Prostate gland (tissue), 2 donors: ENCODE measurements around the gene WWTR1. TPM values are rescaled to one million over a fixed set of nuclear protein-coding genes. Genes with fewer than 3 reads are reported as not detected.

ENCODE experiments used
- DNase-seq: peaks from one replicate; pipeline ENCODE4 v3.0.0-alpha.2; 2019; ENCODE audit warnings: low spot score
- H3K27ac ChIP-seq, 2 donors: fragments of 200-600 bp; sonication (generic); 2 replicates each; pipeline ENCODE4 v1.5.1; 2017 to 2019
- H3K27me3 ChIP-seq: fragments of 200-600 bp; sonication (generic); replicated peaks from 2 replicates; pipeline ENCODE4 v1.5.1; 2019; ENCODE audit not compliant: insufficient read depth
- H3K36me3 ChIP-seq, 2 donors: fragments of 200-600 bp; sonication (generic); 1 replicate in 1 of 2; 2 replicates in 1 of 2; pipeline versions ENCODE4 v1.5.1 to v1.8.1; 2017 to 2019
- H3K4me1 ChIP-seq: fragments of 200-600 bp; sonication (generic); replicated peaks from 2 replicates; pipeline ENCODE4 v1.5.1; 2019
- H3K4me3 ChIP-seq, 2 donors: fragments of 200-600 bp; sonication (generic); 2 replicates each; pipeline ENCODE4 v1.5.1; 2017 to 2019
- H3K9me3 ChIP-seq: fragments of 200-600 bp; sonication (generic); 2 replicates; pipeline ENCODE4 v1.5.1; 2017
- POLR2A ChIP-seq: fragments of 450-650 bp; IDR thresholded peaks from one replicate; pipeline ENCODE4 v1.6.1; 2016; ENCODE audit warnings: antibody characterized with exemption, mild to moderate bottlenecking
- POLR2AphosphoS5 ChIP-seq: sonication (generic); formaldehyde crosslinking; IDR thresholded peaks from one replicate; pipeline ENCODE4 v1.6.1; 2017; ENCODE audit warnings: antibody characterized with exemption
- WGBS: methylation state at CpG from one replicate; pipeline ENCODE4 v1.1.5; 2018; 5-methylcytosine and 5-hydroxymethylcytosine counted together
- intact Hi-C: fragments of 100-400 bp; cut with DNase I; formaldehyde crosslinking; loops from one replicate; pipeline ENCODE4 v1.14.2; 2022
- total RNA-seq, 2 donors: library from RNA; depleted of rRNA; stranded (reverse); fragments of >200 nt; gene quantifications; one replicate each; pipeline ENCODE4 v1.1.0, GENCODE V29; 2016
- TF ChIP-seq, protein P1 (sequence below), 4 experiments: fragments of 200-600 bp in 2 of 4; fragments of 450-650 bp in 2 of 4; sonication (generic) in 2 of 4; IDR thresholded peaks; 1 replicate in 3 of 4; 2 replicates in 1 of 4; pipeline ENCODE4 v1.5.1; 2016 to 2019; ENCODE audit warnings: antibody characterized with exemption in 4 of 4, mild to moderate bottlenecking in 2 of 4, moderate library complexity in 2 of 4

Gene WWTR1
- total RNA-seq, 2 donors from 2014 or later = 47.5 to 79.4 TPM

DNA sequence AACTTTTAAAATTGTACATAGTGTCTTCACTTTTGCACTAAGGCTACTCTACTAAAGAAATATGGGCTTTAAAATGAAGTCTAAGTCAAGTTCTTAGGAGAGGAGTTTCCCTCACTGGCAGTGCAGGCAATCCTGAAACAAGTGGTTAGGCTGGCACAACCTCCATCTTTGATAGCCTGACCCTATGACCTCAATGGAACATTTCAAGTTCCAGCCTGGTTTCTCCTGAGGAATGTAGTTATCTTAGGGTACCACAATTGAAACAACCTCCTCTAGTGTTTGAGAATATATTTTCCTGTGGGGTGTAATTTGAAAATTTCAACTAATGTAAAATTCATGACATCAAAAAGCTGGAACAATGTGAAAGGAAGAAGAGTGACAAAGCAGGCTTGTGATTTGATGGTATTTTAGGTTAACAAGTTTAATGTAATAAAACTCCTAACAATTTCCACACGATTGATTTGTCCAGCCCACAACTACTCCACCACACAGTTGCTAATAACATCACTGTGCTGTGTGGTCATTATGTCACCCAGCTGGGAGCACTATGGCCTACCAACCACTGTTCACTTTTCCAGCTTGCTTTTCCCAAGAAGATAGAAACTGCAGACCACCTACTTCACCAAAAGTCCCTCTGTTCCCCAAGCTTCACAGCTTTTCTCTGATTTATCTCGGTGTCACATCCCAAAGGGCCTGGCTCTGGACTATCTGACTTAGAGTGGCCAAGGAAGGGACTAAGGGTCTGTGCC is 1.8 kb downstream of the WWTR1 start:
- H3K4me3 ChIP-seq = peak overlapping the region; percentile 65 to 72
- no peaks in the 10 kb centered on the region for H3K36me3 ChIP-seq
- intact Hi-C loops = loop anchor here (5.0 to 10.0 kb wide), 3 partner anchors 79 to 159 kb away; partner anchors contain the start of gene RNF13
- no peaks in the 10 kb centered on the region for H3K9me3 ChIP-seq
- H3K27me3 ChIP-seq = no peaks in the 10 kb centered on the region
- H3K27ac ChIP-seq = peak overlapping the region; percentile 99
- no peak for DNase-seq
- TF ChIP-seq, protein P1, sequence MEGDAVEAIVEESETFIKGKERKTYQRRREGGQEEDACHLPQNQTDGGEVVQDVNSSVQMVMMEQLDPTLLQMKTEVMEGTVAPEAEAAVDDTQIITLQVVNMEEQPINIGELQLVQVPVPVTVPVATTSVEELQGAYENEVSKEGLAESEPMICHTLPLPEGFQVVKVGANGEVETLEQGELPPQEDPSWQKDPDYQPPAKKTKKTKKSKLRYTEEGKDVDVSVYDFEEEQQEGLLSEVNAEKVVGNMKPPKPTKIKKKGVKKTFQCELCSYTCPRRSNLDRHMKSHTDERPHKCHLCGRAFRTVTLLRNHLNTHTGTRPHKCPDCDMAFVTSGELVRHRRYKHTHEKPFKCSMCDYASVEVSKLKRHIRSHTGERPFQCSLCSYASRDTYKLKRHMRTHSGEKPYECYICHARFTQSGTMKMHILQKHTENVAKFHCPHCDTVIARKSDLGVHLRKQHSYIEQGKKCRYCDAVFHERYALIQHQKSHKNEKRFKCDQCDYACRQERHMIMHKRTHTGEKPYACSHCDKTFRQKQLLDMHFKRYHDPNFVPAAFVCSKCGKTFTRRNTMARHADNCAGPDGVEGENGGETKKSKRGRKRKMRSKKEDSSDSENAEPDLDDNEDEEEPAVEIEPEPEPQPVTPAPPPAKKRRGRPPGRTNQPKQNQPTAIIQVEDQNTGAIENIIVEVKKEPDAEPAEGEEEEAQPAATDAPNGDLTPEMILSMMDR (IDR thresholded peaks at IDR 0.05) = no peak
- no peak for TF ChIP-seq POLR2A
- TF ChIP-seq POLR2AphosphoS5 = no peak
- H3K4me1 ChIP-seq = peaks cover 4% of the 10 kb centered on the region
- WGBS = 24% methylated on average over 2 of the region's 2 CpGs

DNA sequence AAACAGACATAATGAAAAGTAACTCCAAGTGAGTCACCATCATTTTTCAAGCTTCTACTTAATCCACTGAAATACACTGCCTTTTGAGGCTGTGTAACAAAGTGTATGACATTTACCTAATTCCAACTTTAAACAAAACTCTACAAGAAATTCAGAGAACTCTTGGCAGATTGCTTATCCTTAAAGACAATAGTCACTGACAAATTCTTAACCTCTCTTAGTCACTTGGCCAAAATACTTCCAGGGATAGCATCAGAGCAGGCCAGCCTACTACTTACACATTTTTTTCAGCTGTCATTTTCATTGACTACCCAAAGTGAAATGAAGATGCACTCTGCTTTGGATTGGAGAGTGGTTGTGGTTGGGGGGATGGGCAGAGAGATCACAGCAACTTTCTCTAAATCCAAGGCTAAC is 3.6 kb downstream of the WWTR1 start:
- Histone ChIP-seq H3K4me3 (no peak overlapping the region), H3K9me3 (no peaks in the 10 kb centered on the region), H3K27ac (no peak overlapping the region), H3K36me3 (no peaks in the 10 kb centered on the region), H3K4me1 (peaks cover 4% of the 10 kb centered on the region), H3K27me3 (no peaks in the 10 kb centered on the region)
- TF ChIP-seq POLR2AphosphoS5 (peak; percentile 5), POLR2A (no peak)
- TF ChIP-seq, protein P1 (IDR thresholded peaks at IDR 0.05) = no peak
- no peak for DNase-seq
- intact Hi-C loops = loop anchor here (10.0 kb wide), 1 partner anchor 161 kb away; the partner anchor contains the start of gene RNF13

DNA sequence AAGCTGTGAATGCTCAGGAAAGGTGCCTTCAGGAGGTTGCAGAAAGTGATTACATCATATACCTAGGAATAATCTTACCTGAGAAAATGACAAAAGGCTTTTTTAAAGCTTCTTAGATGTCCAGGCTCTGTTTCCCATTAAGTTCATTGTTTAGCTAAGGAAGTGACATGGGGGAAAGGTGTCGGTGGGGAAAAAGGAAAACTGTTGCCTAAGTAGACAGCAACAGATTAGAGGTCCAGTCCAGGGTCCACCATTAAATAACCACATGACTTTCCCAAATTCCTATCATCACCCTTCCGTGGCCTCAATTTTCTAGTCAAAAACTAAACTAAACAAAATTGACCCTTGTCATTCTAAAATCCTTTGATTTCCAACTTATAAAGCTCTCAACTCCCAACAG is 4.3 kb downstream of the WWTR1 start:
- no peak for TF ChIP-seq POLR2AphosphoS5
- TF ChIP-seq, protein P1 (IDR thresholded peaks at IDR 0.05) = no peak
- no peak for TF ChIP-seq POLR2A
- Histone ChIP-seq H3K4me1 (peaks cover 4% of the 10 kb centered on the region), H3K36me3 (no peaks in the 10 kb centered on the region), H3K27me3 (no peaks in the 10 kb centered on the region), H3K27ac (no peak overlapping the region), H3K4me3 (no peak overlapping the region), H3K9me3 (no peaks in the 10 kb centered on the region)
- no peak for DNase-seq
- WGBS = 63% methylated on average over 2 of the region's 2 CpGs
- intact Hi-C loops = loop anchor here (10.0 kb wide), 1 partner anchor 161 kb away; the partner anchor contains the start of gene RNF13

- intact Hi-C loops = loop anchor here (10.0 kb wide), 1 partner anchor 162 kb away; the partner anchor contains the start of gene RNF13
Measured at GRCh38 chr3:149653136-149653535, 4.7 kb downstream of the WWTR1 start.

More at GRCh38 chr3:149653136-149653535, 4.7 kb downstream of the WWTR1 start:
- TF ChIP-seq, protein P1 (IDR thresholded peaks at IDR 0.05) = no peak
- no peak for TF ChIP-seq POLR2AphosphoS5
- TF ChIP-seq POLR2A = no peak
- H3K4me1 ChIP-seq = peaks cover 4% of the 10 kb centered on the region
- no peaks in the 10 kb centered on the region for H3K27me3 ChIP-seq
- no peak overlapping the region for H3K4me3 ChIP-seq
- no peak overlapping the region for H3K27ac ChIP-seq
- no peaks in the 10 kb centered on the region for H3K9me3 ChIP-seq
- DNase-seq = no peak
- 89% methylated on average over 1 of the region's 1 CpG for WGBS
- no peaks in the 10 kb centered on the region for H3K36me3 ChIP-seq
